Breast epithelium (tissue), 4 donors: ENCODE results near the gene CEP128. TPM values are rescaled to one million over a fixed set of nuclear protein-coding genes. Genes with fewer than 3 reads are reported as not detected.

Source experiments
- DNase-seq, 2 donors: peaks; one replicate each; pipeline ENCODE4 v3.0.0-alpha.2; 2019; ENCODE audit warnings: low spot score in 2 of 2
- H3K27ac ChIP-seq, 2 donors: fragments of 200-600 bp; sonication (generic) in 1 of 2; one replicate each; pipeline ENCODE4 v1.5.1; 2016 to 2019; ENCODE audit warnings: mild to moderate bottlenecking in 1 of 2
- H3K27me3 ChIP-seq, 2 donors: fragments of 200-600 bp; sonication (generic) in 1 of 2; one replicate each; pipeline versions ENCODE4 v1.5.1 to v1.6.0; 2017 to 2019; ENCODE audit warnings: control low read depth in 1 of 2, mild to moderate bottlenecking in 1 of 2
- H3K36me3 ChIP-seq: fragments of 200-600 bp; one replicate; pipeline ENCODE4 v1.5.1; 2019
- H3K4me1 ChIP-seq, 2 donors: fragments of 200-600 bp; sonication (generic); one replicate each; pipeline ENCODE4 v1.5.1; 2016 to 2019; ENCODE audit warnings: control low read depth in 1 of 2
- H3K4me3 ChIP-seq, 3 donors: fragments of 200-600 bp; sonication (generic); 1 replicate in 2 of 3; 2 replicates in 1 of 3; pipeline ENCODE4 v1.5.1; 2016 to 2019; ENCODE audit warnings: mild to moderate bottlenecking in 3 of 3, moderate library complexity in 2 of 3
- H3K9me3 ChIP-seq, 2 donors: fragments of 200-600 bp; sonication (generic) in 1 of 2; one replicate each; pipeline ENCODE4 v1.5.1; 2016 to 2019; ENCODE audit warnings: control low read depth in 1 of 2
- POLR2A ChIP-seq: fragments of 450-650 bp; IDR thresholded peaks from one replicate; pipeline ENCODE4 v1.6.1; 2016; ENCODE audit warnings: antibody characterized with exemption, mild to moderate bottlenecking, moderate library complexity
- POLR2AphosphoS5 ChIP-seq, 3 donors: sonication (generic); formaldehyde crosslinking; IDR thresholded peaks; one replicate each; pipeline ENCODE4 v1.6.1; 2017; ENCODE audit warnings: antibody characterized with exemption in 3 of 3
- intact Hi-C: fragments of 100-400 bp; cut with DNase I; formaldehyde crosslinking; loops from one replicate; pipeline ENCODE4 v1.15.1; 2023; ENCODE audit warnings: low total_unique reads
- total RNA-seq, 3 donors: library from RNA; depleted of rRNA; stranded (reverse); fragments of >200 nt; gene quantifications; one replicate each; pipeline ENCODE4 v1.1.0, GENCODE V29; 2016
- TF ChIP-seq, protein P1 (sequence below), 3 donors: fragments of 450-650 bp; IDR thresholded peaks; one replicate each; pipeline ENCODE4 v1.5.1; 2016 to 2017; ENCODE audit warnings: antibody characterized with exemption in 3 of 3, mild to moderate bottlenecking in 3 of 3, moderate library complexity in 3 of 3

The CEP128 gene
- total RNA-seq, 3 donors from 2014 or later: 10.2 to 16.1 (median 11.0) TPM

DNA sequence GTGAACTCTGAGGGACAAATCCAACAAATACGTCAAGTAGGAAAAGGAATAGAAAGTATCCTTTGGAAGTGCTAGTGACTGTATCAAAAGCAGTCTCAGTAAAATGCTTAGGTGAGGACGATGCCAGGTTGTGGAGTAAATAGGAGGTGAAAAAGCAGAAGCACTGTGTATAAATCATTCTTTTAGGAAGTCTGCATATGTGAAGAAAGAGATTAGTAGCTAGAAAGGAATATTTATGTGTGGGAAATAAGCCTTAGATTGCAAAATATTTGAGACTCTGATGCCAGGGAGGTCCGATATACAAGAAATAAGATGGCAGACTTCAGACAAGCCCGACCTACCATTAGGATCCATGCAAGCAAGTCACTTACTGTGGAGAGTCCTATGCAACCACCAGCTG, 7.9 kb downstream of the CEP128 start:
- no peak overlapping the region for H3K4me3 ChIP-seq
- H3K27ac ChIP-seq: no peak overlapping the region
- no peaks in the 10 kb centered on the region for H3K27me3 ChIP-seq
- H3K36me3 ChIP-seq: no peaks in the 10 kb centered on the region
- no peaks in the 10 kb centered on the region for H3K4me1 ChIP-seq
- no peak for TF ChIP-seq POLR2A
- TF ChIP-seq, protein P1, sequence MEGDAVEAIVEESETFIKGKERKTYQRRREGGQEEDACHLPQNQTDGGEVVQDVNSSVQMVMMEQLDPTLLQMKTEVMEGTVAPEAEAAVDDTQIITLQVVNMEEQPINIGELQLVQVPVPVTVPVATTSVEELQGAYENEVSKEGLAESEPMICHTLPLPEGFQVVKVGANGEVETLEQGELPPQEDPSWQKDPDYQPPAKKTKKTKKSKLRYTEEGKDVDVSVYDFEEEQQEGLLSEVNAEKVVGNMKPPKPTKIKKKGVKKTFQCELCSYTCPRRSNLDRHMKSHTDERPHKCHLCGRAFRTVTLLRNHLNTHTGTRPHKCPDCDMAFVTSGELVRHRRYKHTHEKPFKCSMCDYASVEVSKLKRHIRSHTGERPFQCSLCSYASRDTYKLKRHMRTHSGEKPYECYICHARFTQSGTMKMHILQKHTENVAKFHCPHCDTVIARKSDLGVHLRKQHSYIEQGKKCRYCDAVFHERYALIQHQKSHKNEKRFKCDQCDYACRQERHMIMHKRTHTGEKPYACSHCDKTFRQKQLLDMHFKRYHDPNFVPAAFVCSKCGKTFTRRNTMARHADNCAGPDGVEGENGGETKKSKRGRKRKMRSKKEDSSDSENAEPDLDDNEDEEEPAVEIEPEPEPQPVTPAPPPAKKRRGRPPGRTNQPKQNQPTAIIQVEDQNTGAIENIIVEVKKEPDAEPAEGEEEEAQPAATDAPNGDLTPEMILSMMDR (IDR thresholded peaks at IDR 0.05): no peak
- TF ChIP-seq POLR2AphosphoS5 (IDR thresholded peaks at IDR 0.05): no peak
- H3K9me3 ChIP-seq: no peaks in the 10 kb centered on the region
- intact Hi-C loops: no loop called here
- no peak for DNase-seq

DNA sequence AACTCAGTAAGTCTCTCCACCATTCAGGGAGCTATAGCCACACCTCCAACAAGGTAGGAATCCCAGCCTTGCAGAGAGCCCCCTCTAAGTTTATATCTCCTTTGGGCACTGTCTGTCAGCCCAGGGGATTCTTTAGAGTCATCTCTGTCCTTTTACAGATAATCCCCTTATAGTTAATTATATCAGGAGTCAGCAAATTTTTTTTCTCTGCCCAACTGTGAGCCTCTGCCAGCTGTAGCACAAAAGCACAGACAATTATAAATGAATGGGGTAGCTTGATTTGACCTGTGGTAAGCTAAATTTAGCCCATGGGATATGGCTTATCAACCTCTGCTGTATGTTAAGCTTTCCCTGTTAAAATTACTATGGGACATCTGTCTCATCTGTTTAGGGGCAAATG, 8.3 kb downstream of the CEP128 start:
- Histone ChIP-seq H3K4me1 (no peaks in the 10 kb centered on the region), H3K9me3 (no peaks in the 10 kb centered on the region), H3K27me3 (no peaks in the 10 kb centered on the region), H3K36me3 (no peaks in the 10 kb centered on the region), H3K27ac (no peak overlapping the region), H3K4me3 (no peak overlapping the region)
- intact Hi-C loops: no loop called here
- DNase-seq: no peak
- TF ChIP-seq POLR2AphosphoS5 (IDR thresholded peaks at IDR 0.05): no peak
- TF ChIP-seq, protein P1 (IDR thresholded peaks at IDR 0.05): no peak
- TF ChIP-seq POLR2A: no peak

DNA sequence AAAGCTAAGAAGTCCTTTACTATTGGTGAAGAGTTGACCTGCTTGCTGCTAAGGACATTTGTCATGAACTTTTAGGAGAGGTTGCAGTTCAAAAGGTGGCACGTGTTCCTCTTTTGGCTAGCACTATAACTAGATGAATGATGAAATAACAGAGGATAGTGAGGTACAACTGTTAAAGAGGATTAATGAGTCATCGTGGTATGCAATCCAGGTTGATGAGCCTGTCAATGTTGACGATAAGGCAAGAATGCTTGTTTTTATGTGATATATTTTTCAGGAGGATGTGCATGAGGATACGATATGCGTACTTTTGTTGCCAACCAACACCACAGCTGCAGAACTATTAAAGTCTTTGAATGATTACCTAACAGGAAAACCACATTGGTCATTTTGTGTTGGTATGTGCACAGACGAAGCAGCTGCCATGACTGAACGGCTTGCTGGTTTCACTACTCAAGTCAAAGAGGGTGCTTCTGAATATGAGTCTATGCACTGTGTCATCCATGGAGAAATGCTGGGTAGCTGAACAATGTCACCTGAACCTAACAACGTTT, 10.6 kb downstream of the CEP128 start:
- no peaks in the 10 kb centered on the region for H3K27me3 ChIP-seq
- no peak for DNase-seq
- intact Hi-C loops: no loop called here
- H3K27ac ChIP-seq: no peak overlapping the region
- TF ChIP-seq, protein P1 (IDR thresholded peaks at IDR 0.05): no peak
- TF ChIP-seq POLR2AphosphoS5 (IDR thresholded peaks at IDR 0.05) (no peak), POLR2A (no peak)
- no peaks in the 10 kb centered on the region for H3K4me1 ChIP-seq
- H3K4me3 ChIP-seq: no peak overlapping the region
- H3K36me3 ChIP-seq: no peaks in the 10 kb centered on the region
- no peaks in the 10 kb centered on the region for H3K9me3 ChIP-seq

DNA sequence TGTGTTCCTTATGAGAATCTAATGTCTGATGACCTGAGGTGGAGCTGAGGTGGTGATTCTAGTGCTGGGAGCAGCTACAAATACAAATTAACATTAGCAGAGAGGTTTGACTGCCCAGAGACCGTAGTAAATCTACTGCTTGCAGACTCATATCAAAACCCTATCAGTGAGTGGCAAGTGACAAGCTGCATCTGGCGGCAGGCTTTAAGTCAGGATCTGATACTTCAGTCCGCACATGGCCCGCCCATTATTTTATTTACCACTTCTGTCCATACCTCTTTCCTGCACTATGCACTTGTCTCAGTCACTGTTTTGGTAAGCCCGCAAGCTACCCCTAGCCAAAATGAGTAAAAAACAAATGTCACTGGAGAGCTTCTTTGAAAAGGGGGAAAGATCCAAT, 11.4 kb downstream of the CEP128 start:
- DNase-seq: no peak
- Histone ChIP-seq H3K27ac (no peak overlapping the region), H3K9me3 (no peaks in the 10 kb centered on the region), H3K36me3 (no peaks in the 10 kb centered on the region), H3K4me3 (no peak overlapping the region), H3K4me1 (no peaks in the 10 kb centered on the region), H3K27me3 (no peaks in the 10 kb centered on the region)
- intact Hi-C loops: no loop called here
- TF ChIP-seq, protein P1 (IDR thresholded peaks at IDR 0.05): no peak
- no peak for TF ChIP-seq POLR2AphosphoS5 (IDR thresholded peaks at IDR 0.05)
- TF ChIP-seq POLR2A: no peak

DNA sequence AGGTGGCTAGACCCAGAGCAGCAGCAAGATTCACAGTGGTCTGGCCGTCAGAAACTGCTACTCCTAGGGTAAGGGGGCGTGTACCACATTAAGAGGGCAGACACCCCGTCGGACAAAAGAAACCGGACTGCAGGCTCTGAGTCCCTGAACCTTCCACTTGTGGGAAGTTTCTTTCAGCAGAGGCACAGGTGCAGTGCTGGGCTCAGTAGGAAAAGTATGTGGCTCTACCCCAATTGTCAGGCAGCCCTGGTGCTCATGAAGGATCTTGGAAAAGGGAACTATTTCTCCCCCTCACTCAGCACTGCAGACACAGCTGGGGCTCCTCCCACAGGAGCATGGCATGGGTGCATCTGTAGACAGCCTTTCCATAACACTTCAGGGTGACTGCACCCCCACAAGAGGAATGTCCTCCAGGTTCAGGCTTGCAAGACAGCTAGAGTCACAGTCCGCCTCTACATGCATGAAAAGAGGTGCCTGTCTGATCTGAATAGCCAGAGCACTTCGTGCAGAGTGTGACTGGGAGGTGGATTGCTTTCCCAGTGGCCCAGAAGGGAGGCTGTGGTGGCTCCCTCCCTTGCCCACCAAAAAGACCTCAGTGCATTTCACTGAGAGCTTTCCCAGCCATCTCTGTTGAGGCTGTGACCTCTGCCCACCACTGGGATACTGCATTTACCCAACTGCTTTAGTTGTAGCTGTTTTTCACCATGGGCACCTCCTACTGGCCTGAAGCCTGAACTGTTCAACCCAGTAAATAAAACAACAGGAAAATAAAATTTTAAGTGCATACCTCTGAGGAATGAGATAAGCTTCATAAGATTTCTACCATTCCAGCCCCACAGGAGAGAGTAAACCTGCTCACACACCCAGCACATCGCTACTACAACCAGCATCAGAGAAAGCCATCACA, 14.2 kb downstream of the CEP128 start:
- intact Hi-C loops: no loop called here
- Histone ChIP-seq H3K27me3 (no peaks in the 10 kb centered on the region), H3K27ac (no peak overlapping the region), H3K9me3 (no peaks in the 10 kb centered on the region), H3K4me3 (no peak overlapping the region), H3K4me1 (no peaks in the 10 kb centered on the region), H3K36me3 (no peaks in the 10 kb centered on the region)
- DNase-seq: no peak
- TF ChIP-seq POLR2AphosphoS5 (IDR thresholded peaks at IDR 0.05): no peak
- no peak for TF ChIP-seq POLR2A
- TF ChIP-seq, protein P1 (IDR thresholded peaks at IDR 0.05): no peak
